ENCODE measurements around the gene GPALPP1.
"Not testable (repeated sequence)": the region's sequence is repeated elsewhere in the genome, so short reads cannot be mapped to it uniquely, and the experiment has no call there.

The GPALPP1 gene

GRCh38 chr13:45004096-45004495 lies 14.8 kb downstream of the GPALPP1 start:
- DNase-seq: no peak

- no peak for DNase-seq
Observed at GRCh38 chr13:45007225-45007624, 17.9 kb downstream of the GPALPP1 start.

- DNase-seq: no peak
Observed at GRCh38 chr13:45007823-45008222, 18.5 kb downstream of the GPALPP1 start.

GRCh38 chr13:45011198-45011597 lies 21.9 kb downstream of the GPALPP1 start:
- no peak for DNase-seq

DNA sequence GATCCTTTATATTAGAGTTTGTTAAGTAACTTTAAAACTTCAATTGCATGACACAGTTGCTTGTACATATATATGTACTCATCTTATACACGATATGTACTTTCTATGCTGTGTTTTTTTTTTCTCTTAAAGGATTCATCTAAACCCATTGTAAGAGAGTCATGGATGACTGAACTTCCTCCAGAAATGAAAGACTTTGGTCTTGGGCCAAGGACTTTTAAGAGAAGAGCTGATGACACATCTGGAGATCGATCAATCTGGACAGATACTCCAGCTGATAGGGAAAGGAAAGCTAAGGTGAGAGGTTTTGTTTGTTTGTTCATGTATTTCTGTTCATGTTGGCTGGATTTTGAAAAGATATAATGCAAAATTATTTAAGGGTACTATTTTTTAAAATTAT lies 26.0 kb downstream of the GPALPP1 start:
- no peak for DNase-seq

- no peak for DNase-seq
Observed at GRCh38 chr13:45016792-45017425, 27.6 kb downstream of the GPALPP1 start.

GRCh38 chr13:45019981-45020380 lies 30.6 kb downstream of the GPALPP1 start:
- not testable (repeated sequence) for DNase-seq

- DNase-seq: no peak
Observed at GRCh38 chr13:45021250-45021649, 31.9 kb downstream of the GPALPP1 start.

GRCh38 chr13:45024847-45025246 lies 35.5 kb downstream of the GPALPP1 start:
- DNase-seq: no peak

DNA sequence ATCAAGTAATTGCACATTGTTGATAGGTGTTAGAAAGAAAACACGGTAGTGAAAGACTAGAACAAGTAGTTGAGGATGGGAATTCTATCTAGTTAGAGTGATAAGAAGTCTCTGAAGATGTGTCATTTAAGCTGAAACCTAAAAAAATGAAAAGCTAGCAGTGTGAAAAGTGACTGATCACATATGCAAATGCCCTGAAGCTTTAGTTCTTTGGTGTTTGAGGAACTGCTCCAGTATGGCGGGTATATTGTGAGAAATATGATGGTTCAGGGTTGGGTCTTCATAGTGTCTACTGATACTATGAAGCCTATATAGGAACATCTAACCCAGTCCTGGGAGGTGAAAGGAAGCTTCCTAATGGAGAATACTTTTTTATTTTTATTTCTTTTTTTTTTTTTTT lies 45.0 kb downstream of the GPALPP1 start:
- DNase-seq: no peak

- no peak for DNase-seq
Observed at GRCh38 chr13:45036206-45036605, 46.9 kb downstream of the GPALPP1 start.

DNA sequence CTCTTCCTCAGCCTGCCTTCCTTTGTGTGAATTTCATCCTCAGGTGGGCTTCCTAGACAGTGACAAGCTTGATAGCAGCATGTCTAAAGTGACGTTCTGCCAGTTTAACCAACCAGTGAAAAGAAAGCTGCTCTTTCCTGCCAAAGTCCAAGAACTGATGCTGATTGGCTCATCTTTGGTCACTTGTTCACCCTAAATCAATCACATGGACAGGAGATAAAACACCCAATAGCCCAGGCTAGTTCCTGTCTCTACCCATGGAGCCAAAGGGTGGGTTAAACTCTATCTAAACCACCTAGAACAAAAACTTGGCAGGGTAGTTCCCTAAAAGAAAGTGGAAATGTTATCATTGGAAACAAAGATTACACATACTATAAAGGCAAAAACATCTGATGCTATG lies 50.8 kb downstream of the GPALPP1 start:
- no peak for DNase-seq

GRCh38 chr13:45040622-45041021 lies 51.3 kb downstream of the GPALPP1 start:
- peak in 2 of 56 donors; percentile 4 to 5 for DNase-seq

- DNase-seq: no peak
Observed at GRCh38 chr13:45042539-45042938, 53.2 kb downstream of the GPALPP1 start.

DNA sequence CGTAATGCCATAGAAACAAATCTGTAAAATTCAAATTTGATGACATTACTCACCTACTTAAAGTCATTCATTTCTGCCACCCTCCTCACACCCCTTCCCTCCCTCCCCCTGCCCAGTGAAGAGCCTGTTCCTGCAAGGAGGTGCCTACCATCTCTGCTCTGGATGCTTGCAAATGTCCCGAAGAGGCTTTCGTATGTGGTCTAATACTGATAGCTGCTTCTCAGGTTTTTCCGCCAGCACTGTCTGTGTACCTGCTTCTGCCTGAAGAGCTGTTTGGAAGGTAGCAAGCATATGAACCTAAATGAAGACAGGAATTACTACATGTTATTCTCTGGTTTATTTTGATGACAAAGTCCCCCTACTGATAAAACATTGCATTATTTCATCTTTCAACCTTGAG lies 57.1 kb downstream of the GPALPP1 start:
- no peak for DNase-seq

- peak; percentile 7 to 89 (median 62) for DNase-seq
Observed at GRCh38 chr13:45047394-45048310, 58.3 kb downstream of the GPALPP1 start.

- DNase-seq: no peak
Observed at GRCh38 chr13:45048890-45049407, 59.6 kb downstream of the GPALPP1 start.

- DNase-seq: no peak
Observed at GRCh38 chr13:45049478-45049877, 60.1 kb downstream of the GPALPP1 start.

DNA sequence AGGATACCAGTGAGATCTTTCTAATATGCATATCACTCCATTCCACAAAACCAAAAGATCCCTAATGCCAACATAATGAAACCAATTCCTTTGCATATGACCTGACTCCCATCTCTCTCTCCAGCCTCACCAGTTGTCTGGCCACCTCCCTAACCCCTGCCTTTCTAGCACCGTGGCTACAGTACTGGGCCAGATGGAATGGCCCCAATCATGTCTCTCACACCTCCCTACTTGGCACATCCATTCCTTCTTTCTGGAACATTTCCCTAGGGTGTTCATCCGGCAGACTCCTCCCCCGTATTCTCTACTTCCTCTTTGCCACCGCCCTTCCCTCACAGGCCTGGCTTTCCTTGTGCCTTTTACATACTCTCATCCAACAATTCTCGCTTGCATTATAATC lies 62.0 kb downstream of the GPALPP1 start:
- DNase-seq: no peak

- peak in 13 of 56 donors; percentile 4 to 56 (median 33) for DNase-seq
Observed at GRCh38 chr13:45055198-45055901, 66.0 kb downstream of the GPALPP1 start.

GRCh38 chr13:45055902-45056648 lies 66.7 kb downstream of the GPALPP1 start:
- peak in 37 of 56 donors; percentile 2 to 58 (median 27) for DNase-seq

Measured in amygdala (tissue), 56 donors.